ENCODE measurements around the gene ALDH3A2. TPM values are rescaled to one million over a fixed set of nuclear protein-coding genes. Genes with fewer than 3 reads are reported as not detected.

ALDH3A2 gene
- 100 to 1,000 TPM in 2 of 3 donors, 10 to 100 TPM in 1; 90.5 to 109 (median 107) TPM for polyA plus RNA-seq (ENCODE audit: insufficient read length in 3 of 3)
- long read RNA-seq, donor 1, transcript ALDH3A2-201 (10 exons, 3,928 nt): minor isoform, 10 of 50 reads
- long read RNA-seq, donor 1, transcript ALDH3A2-210 (1 exons, 3,512 nt): major isoform, 19 of 50 reads
- long read RNA-seq, donor 1, partial matches to known transcripts: 18 of 50 reads
- long read RNA-seq, donor 1, other reads (novel, unspliced or antisense): 0 of 50 reads
- long read RNA-seq, donor 2, transcript ALDH3A2-210 (1 exons, 3,512 nt): major isoform, 29 of 42 reads
- long read RNA-seq, donor 2, transcript ALDH3A2-201 (10 exons, 3,928 nt): minor isoform, 11 of 42 reads
- long read RNA-seq, donor 2, partial matches to known transcripts: 0 of 42 reads
- long read RNA-seq, donor 2, other reads (novel, unspliced or antisense): 0 of 42 reads
- long read RNA-seq, donor 3, transcript ALDH3A2-210 (1 exons, 3,512 nt): major isoform, 38 of 94 reads
- long read RNA-seq, donor 3, transcript ALDH3A2-201 (10 exons, 3,928 nt): minor isoform, 23 of 94 reads
- long read RNA-seq, donor 3, partial matches to known transcripts: 24 of 94 reads
- long read RNA-seq, donor 3, other reads (novel, unspliced or antisense): 0 of 94 reads
- long read RNA-seq, donor 4, transcript ALDH3A2-210 (1 exons, 3,512 nt): major isoform, 25 of 44 reads
- long read RNA-seq, donor 4, transcript ALDH3A2-201 (10 exons, 3,928 nt): minor isoform, 7 of 44 reads
- long read RNA-seq, donor 4, partial matches to known transcripts: 11 of 44 reads
- long read RNA-seq, donor 4, other reads (novel, unspliced or antisense): 0 of 44 reads
- long read RNA-seq, donor 5: 0 reads
- long read RNA-seq, donor 6, transcript ALDH3A2-210 (1 exons, 3,512 nt): major isoform, 31 of 63 reads
- long read RNA-seq, donor 6, transcript ALDH3A2-201 (10 exons, 3,928 nt): minor isoform, 9 of 63 reads
- long read RNA-seq, donor 6, partial matches to known transcripts: 19 of 63 reads
- long read RNA-seq, donor 6, other reads (novel, unspliced or antisense): 0 of 63 reads
- long read RNA-seq, donor 7, transcript ALDH3A2-210 (1 exons, 3,512 nt): major isoform, 38 of 89 reads
- long read RNA-seq, donor 7, transcript ALDH3A2-201 (10 exons, 3,928 nt): minor isoform, 17 of 89 reads
- long read RNA-seq, donor 7, transcript ALDH3A2-207 (7 exons, 1,383 nt): minor isoform, 5 of 89 reads
- long read RNA-seq, donor 7, partial matches to known transcripts: 27 of 89 reads
- long read RNA-seq, donor 7, other reads (novel, unspliced or antisense): 0 of 89 reads
- long read RNA-seq, donor 8: 0 reads
- long read RNA-seq, donor 9, transcript ALDH3A2-201 (10 exons, 3,928 nt): minor isoform, 16 of 54 reads
- long read RNA-seq, donor 9, transcript ALDH3A2-210 (1 exons, 3,512 nt): major isoform, 21 of 54 reads
- long read RNA-seq, donor 9, partial matches to known transcripts: 16 of 54 reads
- long read RNA-seq, donor 9, other reads (novel, unspliced or antisense): 0 of 54 reads
- long read RNA-seq, donor 10, transcript ALDH3A2-201 (10 exons, 3,928 nt): minor isoform, 15 of 81 reads
- long read RNA-seq, donor 10, transcript ALDH3A2-210 (1 exons, 3,512 nt): major isoform, 34 of 81 reads
- long read RNA-seq, donor 10, partial matches to known transcripts: 30 of 81 reads
- long read RNA-seq, donor 10, other reads (novel, unspliced or antisense): 0 of 81 reads
- long read RNA-seq, donor 11, transcript ALDH3A2-210 (1 exons, 3,512 nt): major isoform, 15 of 31 reads
- long read RNA-seq, donor 11, partial matches to known transcripts: 11 of 31 reads
- long read RNA-seq, donor 11, other reads (novel, unspliced or antisense): 0 of 31 reads
- long read RNA-seq, donor 12, transcript ALDH3A2-210 (1 exons, 3,512 nt): major isoform, 22 of 32 reads
- long read RNA-seq, donor 12, transcript ALDH3A2-201 (10 exons, 3,928 nt): minor isoform, 7 of 32 reads
- long read RNA-seq, donor 12, partial matches to known transcripts: 0 of 32 reads
- long read RNA-seq, donor 12, other reads (novel, unspliced or antisense): 0 of 32 reads
- long read RNA-seq, donor 13: 0 reads
- long read RNA-seq, donor 14, transcript ALDH3A2-210 (1 exons, 3,512 nt): major isoform, 19 of 57 reads
- long read RNA-seq, donor 14, transcript ALDH3A2-201 (10 exons, 3,928 nt): major isoform, 19 of 57 reads
- long read RNA-seq, donor 14, partial matches to known transcripts: 18 of 57 reads
- long read RNA-seq, donor 14, other reads (novel, unspliced or antisense): 0 of 57 reads
- long read RNA-seq, donor 15, transcript ALDH3A2-201 (10 exons, 3,928 nt): minor isoform, 6 of 34 reads
- long read RNA-seq, donor 15, transcript ALDH3A2-210 (1 exons, 3,512 nt): major isoform, 9 of 34 reads
- long read RNA-seq, donor 15, partial matches to known transcripts: 17 of 34 reads
- long read RNA-seq, donor 15, other reads (novel, unspliced or antisense): 0 of 34 reads
- long read RNA-seq, donor 16, transcript ALDH3A2-210 (1 exons, 3,512 nt): major isoform, 51 of 156 reads
- long read RNA-seq, donor 16, transcript ALDH3A2-201 (10 exons, 3,928 nt): minor isoform, 37 of 156 reads
- long read RNA-seq, donor 16, partial matches to known transcripts: 62 of 156 reads
- long read RNA-seq, donor 16, other reads (novel, unspliced or antisense): 0 of 156 reads

DNA sequence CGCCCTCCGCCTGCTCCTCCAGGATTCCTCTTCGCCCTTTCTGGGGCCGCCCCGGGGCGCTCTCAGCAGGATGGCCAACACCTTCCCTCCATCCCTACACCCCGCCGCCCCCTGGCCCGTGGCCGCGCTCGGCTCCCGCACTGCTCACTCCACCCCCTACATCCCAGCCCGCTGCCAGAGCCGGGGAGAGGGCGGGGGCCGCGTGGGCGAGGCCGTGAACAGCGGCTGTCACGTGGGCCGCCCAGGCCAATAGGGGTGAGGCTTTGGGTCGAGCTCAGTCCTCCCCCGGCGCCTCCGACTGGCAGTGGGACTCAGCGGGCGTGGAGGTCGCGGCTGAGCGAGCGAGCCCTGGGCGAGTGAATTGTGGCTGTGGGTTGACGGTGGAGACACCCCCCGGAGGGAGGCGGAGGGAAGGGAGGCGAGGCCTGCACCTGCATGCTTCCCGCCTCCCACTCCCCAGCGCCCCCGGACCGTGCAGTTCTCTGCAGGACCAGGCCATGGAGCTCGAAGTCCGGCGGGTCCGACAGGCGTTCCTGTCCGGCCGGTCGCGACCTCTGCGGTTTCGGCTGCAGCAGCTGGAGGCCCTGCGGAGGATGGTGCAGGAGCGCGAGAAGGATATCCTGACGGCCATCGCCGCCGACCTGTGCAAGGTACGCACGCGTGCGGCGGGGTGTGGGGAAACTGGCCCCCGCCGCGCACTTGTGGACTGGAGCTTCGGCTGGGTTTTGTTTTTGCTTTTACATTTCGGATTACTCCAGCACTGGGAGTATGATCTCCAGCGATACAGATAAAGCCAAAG, at the start of gene ALDH3A2:
ALDH3A2 (plus strand) TSS at position 277 of the 799 bp plus-strand sequence; CDS start at position 498, 221 bp downstream.
- DNase-seq (ENCODE audit: extremely low read depth in 1 of 11, low read depth in 9 of 11, low spot score in 4 of 11): peak; percentile 84 to 96 (median 93)

DNA sequence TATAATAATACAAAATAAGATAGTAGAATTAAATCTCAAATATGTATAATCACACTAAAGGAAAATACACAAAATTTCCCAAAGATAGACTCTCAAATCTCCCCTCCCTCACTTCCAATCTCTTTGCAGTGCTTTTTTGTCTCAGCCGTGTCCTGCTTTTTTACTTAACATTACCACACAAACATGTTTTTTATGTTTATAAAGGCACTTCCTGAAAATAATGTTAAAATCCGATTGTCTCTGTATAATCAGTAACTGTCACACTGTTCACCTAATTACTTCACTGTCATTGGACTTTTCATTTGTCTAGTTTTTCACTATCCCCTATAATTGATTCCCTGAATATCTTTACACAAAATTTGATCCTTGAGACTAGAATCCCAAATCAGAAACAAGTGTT, 38.2 kb upstream of the ALDH3A2 start:
- no peak for DNase-seq (ENCODE audit: extremely low read depth in 1 of 11, low read depth in 9 of 11, low spot score in 4 of 11)

DNA sequence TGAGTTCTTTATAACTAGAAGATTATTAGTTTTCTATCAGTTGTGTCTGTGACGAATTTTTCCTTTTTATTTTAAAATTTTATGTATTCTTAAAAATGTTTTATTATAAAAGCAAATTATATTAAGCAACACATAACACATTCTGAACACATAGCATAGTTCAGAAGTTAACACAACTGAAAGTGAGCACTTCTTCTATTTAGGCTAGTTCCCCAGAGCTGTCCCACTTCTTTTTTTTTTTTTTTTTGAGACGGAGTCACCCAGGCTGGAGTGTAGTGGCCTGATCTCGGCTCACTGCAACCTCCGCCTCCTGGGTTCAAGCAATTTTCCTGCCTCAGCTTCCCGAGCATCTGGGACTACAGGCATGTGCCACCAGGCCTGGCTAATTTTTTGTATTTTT, 37.7 kb upstream of the ALDH3A2 start:
- DNase-seq (ENCODE audit: extremely low read depth in 1 of 11, low read depth in 9 of 11, low spot score in 4 of 11): no peak

DNA sequence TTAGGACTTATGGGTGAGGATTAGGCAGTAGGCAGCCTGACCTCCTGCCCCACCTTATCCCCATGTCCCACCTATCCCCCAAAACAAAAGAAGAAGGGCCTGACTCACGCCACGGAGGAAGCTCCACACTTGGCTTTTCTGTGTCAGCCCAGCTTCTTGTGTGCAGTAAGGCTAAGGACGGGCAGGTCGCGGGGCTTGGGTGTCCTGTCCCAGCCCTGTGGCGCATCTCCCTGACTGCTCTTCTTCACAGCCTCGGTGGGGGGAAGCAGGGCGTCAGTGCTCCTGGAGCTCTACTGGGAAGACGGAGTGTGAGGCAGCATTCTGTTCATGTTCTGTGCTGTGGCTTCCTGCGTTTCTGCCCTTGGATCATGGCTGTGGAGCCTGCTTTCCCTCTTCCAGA, 34.6 kb upstream of the ALDH3A2 start:
- no peak for DNase-seq (ENCODE audit: extremely low read depth in 1 of 11, low read depth in 9 of 11, low spot score in 4 of 11)

DNA sequence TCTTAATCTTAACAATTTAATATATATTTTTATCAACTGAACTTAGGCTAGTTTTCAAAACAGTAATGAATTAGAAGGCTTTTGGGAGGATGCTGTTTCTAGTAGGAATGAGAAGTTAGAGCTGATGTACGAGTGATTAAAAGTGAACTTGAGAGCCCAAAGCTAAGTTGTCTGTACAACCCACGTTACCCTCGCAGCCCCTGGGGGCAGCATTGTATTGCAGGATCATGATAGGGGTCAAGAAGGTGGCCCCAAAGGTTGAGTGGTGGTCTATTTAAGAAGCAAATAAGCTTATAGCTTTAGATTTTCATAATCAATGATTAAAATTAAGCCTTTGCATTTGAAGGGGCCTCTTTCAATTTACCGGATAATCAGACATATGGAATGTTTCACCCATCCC, 33.7 kb upstream of the ALDH3A2 start:
- DNase-seq (ENCODE audit: extremely low read depth in 1 of 11, low read depth in 9 of 11, low spot score in 4 of 11): no peak

DNA sequence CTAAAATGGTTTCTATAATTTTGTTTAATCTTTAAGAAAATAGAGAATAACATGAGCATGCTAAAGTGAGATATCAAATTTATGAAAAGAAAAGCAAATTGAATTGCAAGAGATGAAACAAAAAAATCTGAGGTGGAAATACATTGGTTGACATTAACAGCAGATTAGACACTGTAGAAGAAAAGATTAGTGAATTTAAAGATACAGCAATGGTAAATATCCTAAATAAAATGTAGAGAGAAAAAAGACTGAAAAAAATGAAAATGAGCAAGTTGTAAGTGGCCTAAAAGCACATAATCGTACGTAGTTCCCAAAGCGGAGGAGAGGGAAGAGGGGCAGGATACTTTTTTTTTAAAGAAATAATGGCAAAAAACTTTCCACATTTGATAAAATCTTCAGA, 30.5 kb upstream of the ALDH3A2 start:
- DNase-seq (ENCODE audit: extremely low read depth in 1 of 11, low read depth in 9 of 11, low spot score in 4 of 11): no peak

DNA sequence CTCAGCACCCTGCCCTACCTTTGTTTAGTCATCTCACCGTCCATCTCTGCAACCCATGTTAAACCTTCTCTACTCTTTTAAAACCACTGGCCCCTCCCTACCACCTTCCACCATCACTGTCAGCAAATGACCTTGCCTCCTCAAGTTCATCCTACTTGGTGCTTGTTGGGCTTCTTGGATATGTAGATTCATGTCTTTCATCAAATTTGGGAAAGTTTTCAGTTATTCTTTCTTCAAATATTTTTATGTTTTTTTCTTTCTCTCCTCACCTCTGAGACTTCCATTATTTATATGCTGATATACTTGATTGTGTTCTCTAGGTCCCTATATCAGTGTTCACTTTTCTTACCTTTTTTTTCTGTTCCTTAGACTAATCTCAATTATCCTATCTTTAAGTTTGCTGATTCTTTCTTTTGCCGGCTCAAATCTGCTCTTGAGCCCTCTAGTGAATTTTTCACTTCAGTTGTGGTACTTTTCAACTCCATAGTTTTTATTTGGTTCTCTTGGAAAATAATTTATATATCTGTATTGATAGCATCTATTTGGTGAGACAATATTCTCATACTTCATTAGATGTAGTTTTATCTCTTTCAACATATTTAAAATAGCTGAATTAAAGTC, 28.7 kb upstream of the ALDH3A2 start:
- DNase-seq (ENCODE audit: extremely low read depth in 1 of 11, low read depth in 9 of 11, low spot score in 4 of 11): peak in 1 of 11 donors; percentile 1

DNA sequence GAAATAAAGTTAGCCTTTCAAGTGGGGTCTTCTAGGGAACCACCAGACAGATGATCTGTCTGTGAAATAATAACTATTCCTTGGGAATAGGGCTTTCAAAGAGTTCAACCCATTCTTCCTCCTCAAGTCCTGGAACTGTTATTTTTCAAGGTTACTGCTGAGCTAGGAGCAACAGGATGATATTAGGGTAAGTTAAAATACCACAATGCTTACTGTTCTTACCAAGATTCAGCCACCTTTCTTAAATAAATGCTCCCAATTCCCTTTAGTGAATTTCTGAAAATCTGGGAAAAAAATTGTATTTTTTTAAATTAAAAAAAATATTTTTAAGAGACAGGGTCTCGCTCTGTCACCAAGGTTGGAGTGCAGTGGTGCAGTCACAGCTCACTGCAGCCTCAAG, 26.9 kb upstream of the ALDH3A2 start:
- no peak for DNase-seq (ENCODE audit: extremely low read depth in 1 of 11, low read depth in 9 of 11, low spot score in 4 of 11)

DNA sequence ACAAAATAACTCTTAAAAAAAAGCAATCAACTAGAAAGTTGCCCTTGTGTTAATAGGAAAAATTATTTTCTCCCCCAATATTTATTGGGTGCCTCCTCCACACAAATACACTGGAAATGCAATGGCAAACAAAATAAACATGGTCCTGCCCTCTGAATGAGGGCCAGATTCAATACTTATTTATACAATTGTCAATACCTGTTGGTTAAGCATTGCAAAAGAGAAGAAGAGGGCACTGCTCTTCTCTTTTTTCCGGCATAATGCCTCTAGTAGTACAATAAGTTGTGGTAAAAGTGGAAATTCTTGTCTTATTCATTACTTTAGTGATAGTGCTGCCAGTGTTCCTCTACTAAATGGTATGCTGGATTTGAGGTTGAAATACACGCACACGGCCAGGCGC, 22.5 kb upstream of the ALDH3A2 start:
- DNase-seq (ENCODE audit: extremely low read depth in 1 of 11, low read depth in 9 of 11, low spot score in 4 of 11): no peak

DNA sequence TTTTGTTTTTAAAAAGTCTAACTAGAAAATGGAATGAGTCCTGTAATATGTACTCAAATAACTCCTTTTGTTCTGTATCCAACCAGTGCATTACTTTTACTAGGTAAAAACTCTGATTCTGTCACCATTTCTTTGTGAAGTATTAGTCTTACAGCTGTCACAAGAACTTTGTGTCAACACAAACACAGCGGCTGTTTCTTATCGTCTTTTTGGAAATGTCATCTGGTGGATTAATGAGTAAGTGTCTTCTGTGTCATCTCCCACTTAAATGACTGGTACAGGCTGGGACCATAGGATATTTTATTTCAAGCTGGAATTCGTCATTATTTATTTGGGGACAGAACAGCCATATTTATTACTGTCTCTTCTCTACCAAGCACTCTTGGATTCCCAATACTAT, 19.1 kb upstream of the ALDH3A2 start:
- no peak for DNase-seq (ENCODE audit: extremely low read depth in 1 of 11, low read depth in 9 of 11, low spot score in 4 of 11)

DNA sequence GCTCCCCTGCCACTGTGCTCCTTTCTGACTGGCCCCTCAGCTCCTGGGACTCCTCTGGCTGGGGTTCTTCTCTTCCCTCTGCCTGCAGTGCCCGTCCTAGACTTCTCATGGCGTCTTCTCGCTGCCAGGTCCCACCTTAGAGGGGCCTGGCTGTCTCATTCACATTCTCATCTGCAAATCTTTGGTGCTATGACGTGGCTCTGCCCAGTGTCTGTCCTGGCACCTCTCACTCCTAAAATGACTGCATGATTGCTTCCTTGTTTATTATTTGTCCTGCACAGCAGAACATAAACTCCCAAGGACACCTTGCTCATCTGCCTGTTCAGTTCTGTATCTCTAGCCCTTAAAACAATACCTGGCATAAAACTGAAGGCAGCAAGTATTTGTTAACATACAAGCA, 18.5 kb upstream of the ALDH3A2 start:
- DNase-seq (ENCODE audit: extremely low read depth in 1 of 11, low read depth in 9 of 11, low spot score in 4 of 11): no peak

DNA sequence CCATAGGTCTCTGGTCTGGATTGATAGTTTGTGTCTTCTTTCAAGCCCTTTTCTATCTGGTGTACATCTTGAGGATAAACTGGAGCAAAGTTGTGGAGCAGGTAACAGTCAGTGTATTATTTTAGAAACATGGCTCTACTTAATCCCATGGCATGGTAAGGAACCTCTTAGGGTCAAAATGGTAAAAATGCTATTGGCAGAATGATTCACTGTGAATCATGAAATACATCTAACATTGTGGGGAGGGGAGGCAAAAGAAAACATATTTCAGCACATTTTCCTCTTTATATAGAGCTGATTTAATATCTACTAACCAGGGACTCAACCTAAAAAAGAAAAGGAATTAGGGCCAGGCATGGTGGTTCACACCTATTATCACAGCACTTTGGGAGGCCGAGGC, 17.9 kb upstream of the ALDH3A2 start:
- DNase-seq (ENCODE audit: extremely low read depth in 1 of 11, low read depth in 9 of 11, low spot score in 4 of 11): no peak

DNA sequence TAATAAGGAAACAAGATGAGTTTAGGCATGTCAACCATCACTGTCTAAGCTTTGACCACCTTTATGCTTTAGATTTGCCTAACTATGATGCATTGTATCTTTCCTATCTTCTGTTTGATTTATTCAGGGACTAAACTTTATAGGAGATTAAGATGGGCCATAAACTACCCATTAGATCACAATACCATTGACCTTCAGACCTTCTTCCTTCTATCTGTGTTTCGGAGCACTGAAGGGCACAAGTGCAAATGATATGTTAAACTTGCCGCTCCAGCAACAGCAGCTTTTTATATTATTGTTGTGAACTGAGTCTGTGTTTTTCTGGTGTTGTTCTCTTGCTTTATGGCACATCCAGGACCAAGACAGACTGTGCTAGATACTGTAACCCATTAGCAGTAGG, 16.6 kb upstream of the ALDH3A2 start:
- no peak for DNase-seq (ENCODE audit: extremely low read depth in 1 of 11, low read depth in 9 of 11, low spot score in 4 of 11)

DNA sequence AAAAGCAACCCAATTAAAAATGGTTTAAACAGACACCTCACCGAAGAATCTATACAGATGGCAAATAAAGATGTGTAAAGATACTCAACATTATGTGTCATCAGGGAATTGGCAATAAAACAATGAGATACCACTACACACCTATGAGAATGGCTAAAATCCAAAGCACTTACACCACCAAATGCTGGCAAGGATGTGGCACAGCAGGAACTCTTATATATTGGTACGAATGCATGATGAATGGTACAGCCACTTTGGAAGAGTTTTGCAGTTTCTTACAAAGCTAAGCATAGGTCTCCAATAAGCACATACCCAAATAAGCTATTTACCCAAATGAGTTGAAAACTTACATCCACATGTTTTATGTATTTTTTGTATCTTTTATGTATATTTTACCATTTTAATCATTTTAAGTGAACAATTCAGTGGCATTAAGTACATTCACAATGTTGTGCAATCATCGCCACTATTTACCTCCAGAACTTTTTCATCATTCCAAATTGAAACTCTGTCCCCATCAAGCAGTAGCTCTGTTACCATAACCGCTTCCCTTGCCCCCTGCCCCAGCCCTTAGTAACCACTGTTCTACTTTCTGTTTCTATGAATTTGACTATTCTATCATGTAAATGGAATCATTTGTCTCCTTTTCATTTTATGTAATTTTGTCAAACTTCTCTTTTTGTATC, 6.7 kb upstream of the ALDH3A2 start:
- no peak for DNase-seq (ENCODE audit: extremely low read depth in 1 of 11, low read depth in 9 of 11, low spot score in 4 of 11)

DNA sequence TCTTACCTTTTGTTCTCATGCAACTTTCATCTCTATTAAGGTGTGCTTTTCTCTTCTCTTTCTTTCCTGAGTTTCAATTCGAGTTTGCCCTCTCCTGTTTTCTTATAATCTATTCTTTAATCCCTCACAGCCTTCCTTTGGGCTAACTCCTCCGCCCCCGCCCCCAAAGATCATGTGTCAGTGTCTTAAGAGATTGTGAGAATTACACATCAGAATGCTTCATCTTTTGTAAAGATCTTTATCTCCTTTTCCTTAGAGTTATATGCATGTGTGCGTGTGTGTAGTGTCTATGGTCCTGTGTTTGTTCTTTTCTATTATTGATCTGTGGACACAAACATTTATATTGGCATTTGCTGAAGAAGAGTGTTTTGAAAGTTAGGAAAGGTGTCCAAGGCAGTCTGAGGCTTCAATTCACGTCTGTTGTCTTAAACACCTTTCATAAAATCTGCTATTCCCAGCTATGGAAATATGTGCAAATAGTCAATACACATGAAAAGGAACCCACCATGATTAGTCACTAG, 6.1 kb upstream of the ALDH3A2 start:
- DNase-seq (ENCODE audit: extremely low read depth in 1 of 11, low read depth in 9 of 11, low spot score in 4 of 11): no peak
